NCI-H69 (cell line): Measurements from ENCODE around the gene RIBC1.
"Not testable (repeated sequence)": the region's sequence is repeated elsewhere in the genome, so short reads cannot be mapped to it uniquely, and the experiment has no call there.

Source experiments
- DNase-seq: peaks from one replicate; lab custom pipeline; 2025; lab: John Stamatoyannopoulos, UW

Gene RIBC1

GRCh38 chrX:53422861-53423306, at the start of gene RIBC1:
Gene RIBC1, plus strand, starts transcription at chrX:53422873. Its CDS starts 3,404 bp downstream, at chrX:53426277.
- no peak for DNase-seq

GRCh38 chrX:53373307-53373706, 49.4 kb upstream of the RIBC1 start:
- no peak for DNase-seq

- DNase-seq = no peak
Measured at GRCh38 chrX:53374222-53374820, 48.4 kb upstream of the RIBC1 start.

GRCh38 chrX:53374923-53375322, 47.8 kb upstream of the RIBC1 start:
- DNase-seq = no peak

GRCh38 chrX:53376888-53377287, 45.8 kb upstream of the RIBC1 start:
- no peak for DNase-seq

DNA sequence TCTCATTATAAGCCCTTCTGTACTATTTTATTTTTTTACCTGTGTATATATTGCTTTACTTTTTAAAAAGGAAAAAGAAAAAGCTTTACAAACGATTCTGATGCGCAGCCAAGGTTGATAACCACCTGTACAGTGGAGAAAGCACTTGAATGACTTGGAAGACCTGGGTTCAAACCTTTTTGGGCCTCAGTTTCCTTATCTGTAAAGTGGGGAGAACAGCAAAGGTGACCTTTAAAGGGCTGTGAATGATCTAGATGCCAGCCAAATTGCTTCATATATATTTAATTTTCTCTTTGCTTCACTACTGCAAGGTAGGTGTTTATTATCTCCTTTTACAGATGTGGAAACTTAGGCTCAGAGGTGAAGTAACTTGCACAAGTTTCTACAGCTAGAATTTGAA, 45.2 kb upstream of the RIBC1 start:
- no peak for DNase-seq

DNA sequence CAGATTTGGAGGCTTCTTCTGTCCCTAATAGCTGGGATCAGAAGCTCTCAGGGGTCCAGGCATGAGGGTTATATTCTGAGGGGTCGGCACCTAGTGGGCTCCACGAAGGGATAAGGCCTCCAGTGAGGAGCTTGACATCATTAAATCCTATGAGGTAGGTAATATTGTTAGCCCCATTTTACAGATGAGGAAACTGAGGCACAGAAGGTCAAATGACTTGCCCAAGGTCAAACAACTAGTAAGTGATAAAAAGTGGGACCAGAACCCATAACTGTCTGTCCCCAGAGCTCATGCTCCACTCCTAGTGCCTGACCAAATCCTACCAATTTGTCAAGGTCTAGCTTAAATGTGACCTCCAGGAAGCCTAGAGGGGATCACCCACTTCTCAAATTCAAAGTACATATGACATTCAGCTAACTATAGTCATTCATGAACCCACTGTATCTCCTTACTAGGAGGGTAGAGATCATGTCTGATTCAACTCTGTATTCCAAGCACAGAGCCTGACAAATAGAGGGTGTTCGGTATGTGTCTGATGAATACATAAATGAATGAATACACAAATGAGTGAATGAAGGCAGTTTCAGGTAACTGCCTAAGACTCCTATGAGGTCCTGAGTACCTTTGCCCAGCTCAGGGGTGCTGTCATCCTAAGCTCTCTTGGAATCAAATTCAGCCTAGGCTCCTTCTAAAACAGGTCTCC, 43.5 kb upstream of the RIBC1 start:
- DNase-seq = no peak

DNA sequence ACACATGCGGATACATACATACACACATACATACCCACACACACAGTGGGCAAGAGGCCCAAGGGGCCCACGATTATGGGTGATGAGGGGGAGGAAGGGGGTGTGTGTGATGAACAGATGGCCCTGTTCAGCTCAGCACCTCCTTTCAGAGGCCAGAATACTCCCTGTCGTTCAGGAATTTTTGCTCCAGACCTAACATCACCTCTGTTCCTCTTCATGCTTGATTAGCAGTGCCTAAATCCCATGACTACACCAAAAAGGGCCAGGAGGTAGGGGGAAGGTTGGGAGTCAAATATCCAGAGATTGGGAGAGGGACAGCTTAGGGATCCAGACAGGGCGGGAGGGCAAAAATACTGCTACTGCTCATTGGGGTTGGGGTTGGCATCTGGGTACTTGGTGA, 42.9 kb upstream of the RIBC1 start:
- DNase-seq = no peak

DNA sequence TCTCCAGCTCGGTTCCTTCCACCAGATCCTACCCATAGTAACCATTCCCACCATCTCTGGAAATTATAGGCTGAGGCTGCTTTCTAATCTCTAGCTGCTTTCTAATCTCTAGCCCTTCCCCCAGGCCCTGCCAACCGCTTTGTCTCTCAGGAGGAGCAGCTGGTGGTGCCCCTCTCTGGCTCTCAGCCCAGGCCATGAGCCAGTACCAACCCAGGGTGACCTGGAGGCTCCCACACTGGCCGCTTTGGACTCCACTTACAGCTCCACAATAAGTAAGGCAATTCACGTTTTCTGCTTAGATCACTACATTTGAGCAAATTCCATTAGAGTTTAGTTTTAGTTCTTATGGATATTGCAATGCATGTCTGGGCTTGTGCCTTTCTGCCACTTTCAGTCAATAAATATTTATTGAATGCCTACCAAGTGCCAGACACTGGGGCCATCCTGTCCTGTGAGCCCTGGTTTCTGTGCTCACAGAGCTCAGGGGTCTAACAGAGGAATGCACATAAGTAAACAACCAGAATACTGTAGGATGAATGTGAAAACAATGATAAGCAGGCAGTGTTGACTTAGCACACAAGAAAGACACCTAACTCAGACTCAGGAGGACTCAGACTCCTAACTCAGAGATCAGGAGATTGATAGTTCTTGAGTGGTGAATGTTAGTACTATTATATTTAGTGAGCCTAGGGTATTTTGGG, 39.1 kb upstream of the RIBC1 start:
- no peak for DNase-seq

- no peak for DNase-seq
Measured at GRCh38 chrX:53395605-53396298, 26.9 kb upstream of the RIBC1 start.

GRCh38 chrX:53398216-53398615, 24.5 kb upstream of the RIBC1 start:
- no peak for DNase-seq

- no peak for DNase-seq
Measured at GRCh38 chrX:53403535-53403934, 19.1 kb upstream of the RIBC1 start.

DNA sequence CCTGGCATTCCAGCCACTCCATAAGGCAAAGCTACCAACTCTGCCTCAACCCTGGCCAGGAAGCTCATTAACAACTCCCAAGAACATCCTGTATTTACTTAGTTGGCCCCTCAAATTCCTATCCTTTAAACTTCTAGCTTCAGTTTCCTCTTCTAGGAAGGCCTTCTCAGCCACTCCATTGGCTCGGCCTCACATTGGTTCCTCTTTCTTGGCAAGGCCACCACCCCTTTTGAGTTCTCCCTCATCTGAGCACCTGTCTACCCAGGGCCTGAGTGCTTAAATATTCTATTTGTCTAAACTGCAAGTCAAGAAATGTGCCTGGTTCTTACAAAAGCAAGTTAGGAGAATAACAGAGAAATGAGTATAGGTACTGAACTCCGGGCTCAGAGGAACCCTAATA, 10.2 kb upstream of the RIBC1 start:
- DNase-seq = no peak

DNA sequence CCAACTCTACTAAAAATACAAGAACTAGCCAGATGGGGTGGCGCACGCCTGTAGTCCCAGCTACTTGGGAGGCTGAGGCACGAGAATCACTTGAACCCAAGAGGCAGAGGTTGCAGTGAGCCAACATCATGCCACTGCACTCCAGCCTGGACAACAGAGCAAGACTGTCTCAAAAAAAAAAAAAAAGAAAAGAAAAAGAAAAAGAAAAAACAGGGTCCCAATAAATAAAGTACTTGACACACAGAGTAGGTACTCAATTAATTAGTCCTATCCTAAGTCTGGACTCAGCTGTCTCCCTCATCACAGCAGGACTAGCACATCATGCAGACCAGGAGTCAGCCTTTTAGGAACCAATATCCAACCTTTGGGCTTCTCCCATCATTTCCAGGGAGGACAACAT, 2.3 kb upstream of the RIBC1 start:
- DNase-seq = not testable (repeated sequence)

DNA sequence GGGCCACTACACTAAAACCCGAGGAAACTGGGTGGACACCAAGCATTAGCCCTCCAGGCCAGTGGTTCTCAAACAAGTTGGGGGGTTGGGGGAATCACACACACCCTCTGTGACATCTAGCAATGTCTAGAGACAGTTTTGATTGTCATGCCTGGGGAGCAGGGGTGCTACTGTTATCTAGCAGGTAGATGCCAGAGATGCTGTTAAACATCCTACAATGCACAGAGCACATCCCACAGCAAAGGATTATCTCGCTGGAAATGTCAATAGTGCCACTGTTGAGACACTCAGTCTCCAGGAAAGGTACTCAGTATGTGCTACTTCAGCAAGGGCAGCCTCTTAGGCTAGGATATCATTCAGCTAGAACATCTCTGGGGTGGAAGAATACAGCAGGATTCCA, 1.5 kb upstream of the RIBC1 start:
- DNase-seq = no peak

GRCh38 chrX:53421772-53422085, 944 bp upstream of the RIBC1 start:
- no peak for DNase-seq

- DNase-seq = peak; percentile 97
Measured at GRCh38 chrX:53422086-53422860, 400 bp upstream of the RIBC1 start, which contains the start of gene SMC1A. Gene SMC1A, minus strand, starts transcription at chrX:53422654. Its CDS starts 54 bp downstream, at chrX:53422600.

DNA sequence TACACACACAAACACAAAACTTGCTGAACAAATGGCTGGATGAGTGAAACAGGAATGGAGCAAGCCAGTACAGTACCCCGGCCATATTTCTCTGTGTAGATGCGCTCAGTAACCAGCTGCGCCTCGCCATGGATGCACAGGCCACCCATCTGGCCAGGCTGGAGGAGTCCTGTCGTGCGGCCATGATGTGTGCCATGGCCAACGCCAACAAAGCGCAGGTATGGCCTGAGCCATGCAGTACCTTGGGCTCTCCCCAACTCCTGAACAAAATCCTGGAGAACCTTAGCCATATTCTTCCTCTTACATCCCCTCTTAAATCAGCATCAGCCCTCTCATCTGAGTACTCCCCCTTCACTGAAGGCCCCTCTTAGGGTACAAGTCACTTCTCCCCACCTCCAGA, 7.1 kb downstream of the RIBC1 start:
- no peak for DNase-seq

GRCh38 chrX:53430231-53430630, 7.6 kb downstream of the RIBC1 start:
- DNase-seq = no peak

DNA sequence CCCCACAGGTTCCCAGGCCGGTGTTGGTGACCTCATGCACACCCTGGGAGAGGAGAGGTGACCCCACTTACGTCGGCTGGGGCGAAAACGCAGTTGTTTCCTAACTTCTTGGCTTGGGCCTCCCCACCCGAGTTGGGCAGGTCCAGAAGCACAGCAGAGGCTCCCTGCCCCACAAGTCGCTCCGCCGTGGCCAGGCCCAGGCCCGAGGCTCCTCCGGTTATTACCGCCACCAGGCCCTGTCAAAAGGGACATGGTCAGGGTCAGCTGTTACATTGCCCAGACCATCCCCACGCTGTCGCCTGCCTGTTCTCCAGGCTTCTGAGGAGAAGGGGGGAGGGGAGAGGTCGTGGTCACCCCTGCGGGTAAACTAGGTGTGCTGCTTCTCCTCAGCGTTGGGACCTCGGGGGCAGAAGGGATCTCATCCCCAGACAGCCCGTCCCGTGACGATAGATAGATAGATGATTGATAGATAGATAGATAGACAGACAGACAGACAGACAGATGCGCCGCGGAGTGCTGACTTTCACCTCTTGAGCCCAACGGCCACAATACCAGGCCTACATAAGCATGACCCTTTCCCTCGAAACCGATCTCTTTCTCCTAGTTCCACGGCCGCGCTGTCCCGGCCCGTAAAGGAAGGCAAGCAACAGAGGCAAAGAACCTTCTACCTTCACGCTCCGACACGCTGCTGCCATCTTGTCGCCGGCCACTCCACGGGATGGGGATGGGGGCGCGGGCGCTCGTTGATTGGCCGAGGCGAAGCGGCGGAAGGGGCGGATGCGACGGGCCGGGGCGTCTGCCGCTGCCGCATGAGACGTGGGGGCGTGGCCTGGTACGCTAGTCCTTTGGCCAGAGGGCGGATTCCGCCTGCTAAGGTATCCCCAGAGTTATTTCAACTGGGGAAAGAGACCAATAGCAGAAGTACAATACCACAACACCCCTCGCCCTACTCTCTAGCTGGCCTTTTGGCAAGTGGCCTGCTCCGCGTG, 11.3 kb downstream of the RIBC1 start, which contains the start of gene HSD17B10:
Gene HSD17B10 (minus strand): TSS at position 720 of the 989 bp plus-strand sequence. CDS start 25 bp downstream, at position 695.
- peak; percentile 92 for DNase-seq
